ENCODE results near the gene SLC52A3.

Gene SLC52A3

GRCh38 chr20:722822-723644 is 45.3 kb downstream of the SLC52A3 start:
- TF ChIP-seq CTCF (IDR thresholded peaks at IDR 0.05; ENCODE audit: low read depth, low read length): no peak
- H3K4me3 ChIP-seq (replicated peaks in 1 of 2; ENCODE audit: low read depth in 2 of 2, low read length in 2 of 2): no peak overlapping the region

GRCh38 chr20:721876-722275 is 46.4 kb downstream of the SLC52A3 start:
- H3K4me3 ChIP-seq (replicated peaks in 1 of 2; ENCODE audit: low read depth in 2 of 2, low read length in 2 of 2): no peak overlapping the region
- DNase-seq (ENCODE audit: low read depth in 2 of 2): no peak
- TF ChIP-seq CTCF (IDR thresholded peaks at IDR 0.05; ENCODE audit: low read depth, low read length): no peak

More at GRCh38 chr20:722822-723644, 45.3 kb downstream of the SLC52A3 start:
- no peak for DNase-seq (ENCODE audit: low read depth in 2 of 2)

- no peak for DNase-seq (ENCODE audit: low read depth in 2 of 2)
- TF ChIP-seq CTCF (IDR thresholded peaks at IDR 0.05; ENCODE audit: low read depth, low read length): no peak
- H3K4me3 ChIP-seq (replicated peaks in 1 of 2; ENCODE audit: low read depth in 2 of 2, low read length in 2 of 2): no peak overlapping the region
These were observed 48.5 kb downstream of the SLC52A3 start for GRCh38 chr20:719816-720215.

- DNase-seq (ENCODE audit: low read depth in 2 of 2): no peak
- no peak for TF ChIP-seq CTCF (IDR thresholded peaks at IDR 0.05; ENCODE audit: low read depth, low read length)
- H3K4me3 ChIP-seq (replicated peaks in 1 of 2; ENCODE audit: low read depth in 2 of 2, low read length in 2 of 2): no peak overlapping the region
These were observed 49.2 kb downstream of the SLC52A3 start for GRCh38 chr20:719068-719467.

GRCh38 chr20:717832-718231 is 50.5 kb downstream of the SLC52A3 start:
- H3K4me3 ChIP-seq (replicated peaks in 1 of 2; ENCODE audit: low read depth in 2 of 2, low read length in 2 of 2): no peak overlapping the region
- TF ChIP-seq CTCF (IDR thresholded peaks at IDR 0.05; ENCODE audit: low read depth, low read length): no peak
- no peak for DNase-seq (ENCODE audit: low read depth in 2 of 2)

- DNase-seq (ENCODE audit: low read depth in 2 of 2): no peak
- H3K4me3 ChIP-seq (replicated peaks in 1 of 2; ENCODE audit: low read depth in 2 of 2, low read length in 2 of 2): no peak overlapping the region
- no peak for TF ChIP-seq CTCF (IDR thresholded peaks at IDR 0.05; ENCODE audit: low read depth, low read length)
These were observed 51.0 kb downstream of the SLC52A3 start for GRCh38 chr20:717271-717670.

Data from cardiac fibroblast (primary cell).